Anterior cingulate cortex (tissue), 58 donors: ENCODE data around the gene MOCS1.

Source experiments
- DNase-seq, 58 donors: peaks; one replicate each; lab custom pipeline; 2025; lab: John Stamatoyannopoulos, UW

MOCS1 gene

DNA sequence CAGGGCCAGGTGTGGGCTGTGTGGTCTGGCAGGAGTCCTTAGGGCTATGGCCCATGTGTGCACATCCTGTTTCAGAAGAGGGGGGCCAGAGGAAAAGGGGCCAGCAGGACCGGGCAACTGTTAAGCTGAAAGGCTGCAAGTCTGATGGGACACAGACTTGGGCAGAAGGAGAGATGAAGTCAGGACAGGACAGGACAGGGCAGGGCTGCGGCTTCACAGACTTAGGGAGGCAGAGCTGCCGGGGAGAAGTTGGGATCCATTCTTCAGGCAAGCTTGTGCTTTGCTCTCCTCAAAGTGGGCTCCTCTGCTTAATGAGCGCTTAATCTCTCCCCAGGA is 28.7 kb downstream of the MOCS1 start:
- DNase-seq = no peak

DNA sequence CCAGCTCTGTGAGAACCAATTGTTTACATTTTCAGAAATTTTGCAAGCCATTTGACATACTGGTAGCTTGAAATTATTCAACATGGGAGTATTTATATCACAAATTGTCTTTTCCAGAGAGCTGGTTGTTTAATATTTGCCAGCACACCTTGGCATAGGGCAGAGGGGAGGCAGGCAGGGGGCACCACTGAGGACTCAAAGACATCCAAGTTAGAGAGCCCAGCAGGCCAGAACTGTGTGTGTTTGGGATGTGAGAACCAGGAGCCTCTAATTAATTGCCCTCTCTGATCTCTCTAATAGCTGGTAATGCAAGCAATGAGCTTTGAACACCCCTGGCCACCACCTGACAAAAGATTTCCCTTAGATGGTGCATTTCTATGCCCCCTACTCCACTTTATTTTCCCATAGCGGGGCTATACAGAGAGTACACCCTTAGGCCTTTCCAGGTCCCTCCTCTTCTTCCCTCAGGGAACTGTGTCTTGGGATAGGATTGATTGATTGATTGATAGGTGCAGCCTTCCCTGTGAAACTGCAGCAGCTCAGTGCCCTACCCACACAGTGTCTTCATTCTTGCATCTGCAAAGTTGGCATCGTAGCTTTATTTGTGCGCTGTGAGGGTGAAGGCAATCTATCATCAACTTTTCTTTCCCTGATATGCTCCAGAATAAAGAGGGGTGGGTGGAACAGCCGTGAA is 29.2 kb downstream of the MOCS1 start:
- DNase-seq = no peak

DNA sequence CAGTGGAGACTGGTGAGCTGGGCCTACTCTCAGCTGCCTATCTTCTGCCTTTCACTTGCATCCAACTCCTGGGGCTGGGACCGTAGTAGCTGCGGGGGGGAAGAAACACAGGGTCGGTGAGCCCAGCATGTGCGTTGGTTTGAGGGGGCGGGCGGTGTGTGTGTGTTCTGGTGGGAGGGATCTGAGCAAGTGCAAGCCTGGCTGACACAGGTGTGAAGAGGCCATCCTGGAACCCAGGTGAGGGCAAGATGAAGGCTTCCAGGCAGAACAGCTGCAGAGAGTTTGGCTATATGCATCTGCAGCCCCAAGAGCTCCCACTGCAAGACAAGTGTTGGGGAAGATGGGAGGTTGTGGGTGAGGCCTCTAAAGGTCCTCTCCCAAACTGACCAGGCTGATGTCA is 30.6 kb downstream of the MOCS1 start:
- DNase-seq = no peak

DNA sequence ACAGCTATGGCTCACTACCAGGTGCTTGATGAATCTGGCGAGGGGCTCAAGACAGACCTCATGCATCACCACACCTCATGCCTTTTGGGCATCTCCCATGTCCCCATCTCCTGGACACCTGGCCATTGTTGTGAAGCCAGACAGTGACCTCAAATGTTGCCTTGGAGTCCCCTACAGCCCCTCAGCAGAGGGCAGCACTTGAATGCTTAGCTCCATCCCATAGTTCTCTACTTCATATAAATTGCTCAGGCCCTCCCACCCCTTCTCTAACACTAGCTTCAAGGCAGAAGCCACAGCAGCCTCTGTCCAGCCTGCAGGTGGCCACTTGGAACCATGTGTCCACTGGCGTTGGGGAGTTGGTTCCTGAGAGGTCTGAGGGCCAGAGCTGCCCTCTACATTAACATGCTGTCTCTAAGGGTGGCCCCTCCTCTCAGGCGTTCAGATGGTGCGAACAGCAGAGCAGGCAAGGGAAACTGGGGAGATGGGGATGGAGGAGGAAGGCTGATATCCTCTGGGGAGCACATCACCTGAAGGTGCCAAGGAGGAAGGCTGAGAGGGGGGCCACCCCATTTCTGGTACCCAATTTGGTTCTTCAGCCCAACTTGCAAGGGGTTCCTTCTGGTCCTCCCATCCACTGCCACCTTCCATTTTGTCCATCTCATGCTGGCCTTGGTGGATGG is 31.3 kb downstream of the MOCS1 start:
- no peak for DNase-seq

DNA sequence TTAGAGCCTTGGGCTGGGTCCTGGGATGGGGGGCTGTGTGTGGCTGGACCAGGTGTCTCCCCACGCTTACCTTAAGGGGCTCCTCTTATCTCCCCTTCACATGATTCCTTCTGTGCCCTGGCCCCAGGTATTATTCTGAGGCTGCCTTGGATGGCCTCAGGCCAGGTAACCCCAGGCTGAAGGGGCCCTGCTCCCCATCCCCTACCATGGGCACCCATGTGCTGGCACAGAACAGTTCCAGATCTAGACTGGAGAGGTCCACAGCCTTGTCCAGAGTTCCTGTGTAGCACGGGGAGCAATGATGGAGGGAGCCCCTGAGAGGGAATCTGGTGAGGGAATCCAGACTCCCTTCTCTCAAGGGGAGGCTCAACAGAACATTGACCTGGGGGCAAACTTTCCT is 32.1 kb downstream of the MOCS1 start:
- DNase-seq = no peak

DNA sequence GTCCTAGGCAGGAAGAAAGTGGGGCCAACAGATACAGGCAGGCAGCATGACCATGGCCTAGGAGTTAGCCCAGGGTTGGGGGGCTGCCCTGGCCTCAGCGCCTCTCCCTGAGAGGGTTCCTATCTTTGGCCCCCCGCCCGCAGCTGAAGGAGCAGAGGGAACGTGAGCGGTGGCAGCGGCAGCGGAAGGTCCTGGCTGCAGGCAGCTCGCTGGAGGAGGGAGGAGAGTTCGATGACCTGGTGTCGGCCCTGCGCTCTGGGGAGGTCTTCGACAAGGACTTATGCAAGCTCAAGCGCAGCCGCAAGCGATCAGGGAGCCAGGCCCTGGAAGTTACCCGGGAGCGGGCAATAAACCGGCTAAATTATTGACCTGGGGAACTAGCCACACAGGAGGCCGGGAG is 32.6 kb downstream of the MOCS1 start:
- DNase-seq = no peak

DNA sequence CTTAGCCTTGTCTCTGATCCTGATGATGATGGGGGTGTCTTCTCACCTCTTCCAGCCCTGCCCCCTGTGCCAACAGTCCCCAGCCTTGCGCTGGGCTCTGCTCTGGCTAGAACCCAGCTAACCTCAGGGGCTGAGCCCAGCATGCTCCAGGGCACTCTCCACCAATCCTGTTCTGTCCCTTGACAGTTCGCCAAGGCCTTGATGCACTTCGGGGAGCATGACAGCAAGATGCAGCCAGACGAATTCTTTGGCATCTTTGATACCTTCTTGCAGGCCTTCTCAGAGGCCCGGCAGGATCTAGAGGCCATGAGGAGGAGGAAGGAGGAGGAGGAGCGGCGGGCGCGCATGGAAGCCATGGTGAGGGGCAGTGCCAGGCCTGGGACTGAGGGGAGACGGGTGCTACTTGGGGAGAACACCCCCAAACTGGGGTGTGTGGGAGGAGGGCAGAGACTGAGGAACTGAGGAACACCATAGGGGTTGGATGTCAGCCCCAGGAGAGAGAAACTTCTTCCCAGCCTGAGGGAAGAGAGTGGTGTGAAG is 33.1 kb downstream of the MOCS1 start:
- no peak for DNase-seq

DNA sequence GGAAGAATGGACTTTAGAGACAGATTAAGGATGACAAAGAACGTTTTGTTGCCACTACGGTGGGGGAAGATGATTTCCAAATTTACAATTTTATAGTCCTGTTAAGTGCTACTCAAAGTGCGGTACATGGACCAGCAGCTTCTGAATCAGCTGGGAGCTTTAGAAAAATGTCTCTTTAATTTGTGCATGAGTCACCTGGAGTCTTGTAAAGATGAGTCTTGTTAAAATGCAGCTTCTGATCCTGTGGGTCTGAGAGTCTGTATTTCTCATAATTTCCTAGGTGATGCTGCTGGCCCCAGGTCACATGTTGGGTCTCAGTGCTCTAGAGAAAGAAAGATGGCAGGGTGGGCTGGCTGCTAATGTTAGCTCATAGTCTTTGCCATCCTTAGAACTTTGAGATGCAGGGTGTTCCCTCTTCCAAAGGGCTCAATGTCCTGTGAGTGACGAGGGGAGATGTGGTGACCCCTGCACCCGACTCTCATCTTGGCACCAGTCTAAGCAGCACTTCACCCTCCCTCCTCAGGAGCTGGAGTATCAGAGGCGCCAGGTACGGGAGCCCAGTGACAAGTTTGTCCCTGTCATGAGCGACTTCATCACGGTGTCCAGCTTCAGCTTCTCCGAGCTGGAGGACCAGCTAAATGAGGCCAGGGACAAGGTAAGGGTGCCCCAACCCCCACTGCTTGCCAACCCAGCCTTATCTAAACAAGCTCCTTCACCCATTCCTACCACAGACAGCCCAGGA is 34.5 kb downstream of the MOCS1 start:
- no peak for DNase-seq

DNA sequence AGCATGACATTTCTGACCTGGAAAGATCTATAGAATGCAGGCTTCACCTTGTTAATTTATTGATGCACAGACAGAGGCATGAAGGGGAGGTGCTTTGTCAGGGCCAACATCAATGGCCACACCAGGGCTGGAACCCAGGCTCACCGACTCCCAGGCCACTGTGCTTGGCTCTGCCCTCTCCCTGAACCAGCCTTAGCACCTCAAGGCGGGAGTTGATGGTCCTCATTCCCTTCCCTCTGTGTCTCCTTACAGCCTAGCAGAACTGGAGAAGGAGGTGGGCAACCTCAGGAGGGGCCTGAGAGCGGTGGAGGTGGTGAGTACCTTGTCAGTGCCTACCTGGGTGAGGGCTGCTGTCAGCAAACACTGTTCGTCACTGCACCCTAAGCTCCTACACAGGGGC is 35.6 kb downstream of the MOCS1 start:
- DNase-seq = no peak

DNA sequence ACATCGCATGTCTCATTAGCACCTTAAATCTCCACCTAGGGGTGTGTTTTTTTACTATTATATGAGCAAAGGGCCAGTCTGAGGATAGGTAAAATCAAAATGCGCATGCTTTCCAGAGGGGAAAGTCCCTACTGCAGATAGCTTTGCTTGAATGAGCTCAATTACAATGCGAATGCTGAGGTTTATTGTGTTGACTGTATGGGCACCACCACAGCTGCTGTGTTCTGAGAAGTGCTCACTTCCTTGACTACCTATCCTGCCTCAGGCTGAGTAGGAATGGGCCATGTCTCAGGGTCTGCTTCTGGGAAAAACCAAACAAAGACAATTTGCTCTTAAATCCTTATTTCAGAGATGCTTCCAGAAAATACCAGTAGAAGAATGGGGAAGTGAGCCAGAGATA is 36.6 kb downstream of the MOCS1 start:
- no peak for DNase-seq

DNA sequence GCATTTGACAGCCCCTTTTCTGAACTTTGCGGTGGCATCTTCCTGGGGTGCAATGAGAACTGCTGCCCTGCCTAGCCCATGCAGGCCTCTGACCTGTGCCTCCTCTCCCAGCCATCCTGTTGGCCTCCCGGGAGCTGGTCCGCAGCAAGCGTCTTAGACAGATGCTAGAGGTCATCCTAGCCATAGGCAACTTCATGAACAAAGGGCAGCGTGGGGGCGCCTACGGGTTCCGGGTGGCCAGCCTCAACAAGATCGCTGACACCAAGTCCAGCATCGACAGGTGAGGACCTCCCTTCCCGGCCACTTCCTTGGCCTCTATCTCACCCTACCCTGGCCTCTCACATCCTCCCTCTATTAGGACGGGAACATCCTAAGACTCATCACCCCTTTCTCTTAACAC is 37.6 kb downstream of the MOCS1 start:
- no peak for DNase-seq

DNA sequence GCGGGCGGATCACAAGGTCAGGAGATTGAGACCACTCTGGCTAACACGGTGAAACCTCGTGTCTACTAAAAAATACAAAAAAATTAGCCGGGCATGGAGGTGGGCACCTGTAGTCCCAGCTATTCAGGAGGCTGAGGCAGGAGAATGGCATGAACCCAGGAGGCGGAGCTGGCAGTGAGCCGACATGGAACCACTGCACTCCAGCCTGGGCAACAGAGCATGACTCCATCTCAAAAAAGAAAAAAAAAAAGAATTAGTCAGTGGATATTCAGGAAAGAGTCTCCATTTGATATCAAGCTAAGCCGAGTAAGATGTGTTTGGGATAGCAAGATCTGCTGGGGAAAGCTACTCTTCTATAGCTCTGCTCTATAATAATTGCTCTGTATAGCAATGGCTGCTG is 41.0 kb downstream of the MOCS1 start:
- peak in 1 of 58 donors; percentile 29 for DNase-seq

DNA sequence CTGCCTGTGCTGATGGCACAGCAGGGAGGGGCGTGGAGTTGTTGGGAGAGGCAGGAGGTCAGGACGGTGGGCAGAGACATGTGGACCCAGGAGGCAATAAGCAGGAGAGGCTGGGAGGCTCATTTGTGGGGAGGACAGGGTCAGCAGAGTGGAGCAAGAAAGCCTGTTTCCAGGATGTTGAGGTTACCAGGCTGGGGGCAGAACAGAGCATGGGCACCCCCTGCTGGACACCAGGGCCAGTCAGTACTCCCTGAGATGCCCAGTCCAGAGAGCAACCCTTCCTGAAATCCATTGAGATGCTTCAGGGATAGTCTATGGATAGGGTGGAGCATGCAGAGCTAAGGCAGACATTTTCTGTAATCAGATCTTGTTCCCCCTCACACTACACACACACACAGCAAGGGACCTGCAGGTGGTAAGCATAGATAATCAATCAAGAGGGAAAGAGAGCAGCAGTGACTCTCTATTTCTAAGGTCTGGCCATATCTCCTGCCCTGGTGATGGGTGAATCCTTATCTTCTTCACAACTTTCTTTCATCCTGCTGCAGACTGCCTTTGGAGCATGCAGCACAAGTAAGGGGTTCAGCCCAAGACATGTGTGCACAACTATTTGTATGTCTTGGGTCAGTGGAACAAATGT is 41.7 kb downstream of the MOCS1 start:
- peak in 52 of 58 donors; percentile 7 to 77 (median 40) for DNase-seq

DNA sequence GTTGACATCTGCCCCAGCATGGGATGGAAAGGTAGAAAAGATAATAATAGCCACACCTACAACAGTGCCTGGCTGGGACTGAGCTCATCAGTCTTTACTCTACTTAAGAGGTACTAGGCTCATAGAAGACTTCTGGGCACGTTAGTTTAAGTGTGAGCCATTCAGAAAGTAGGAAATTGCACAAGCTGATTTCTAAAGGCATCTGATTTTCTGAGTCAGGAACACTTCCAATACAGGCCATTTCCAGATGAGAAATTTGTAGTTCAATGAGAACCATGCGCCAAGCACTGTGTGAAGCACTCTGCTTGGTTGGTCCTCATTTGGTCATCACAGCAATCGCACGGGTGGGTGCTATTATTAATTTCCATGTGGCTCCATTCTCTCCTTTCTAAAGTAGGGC is 42.3 kb downstream of the MOCS1 start:
- no peak for DNase-seq

DNA sequence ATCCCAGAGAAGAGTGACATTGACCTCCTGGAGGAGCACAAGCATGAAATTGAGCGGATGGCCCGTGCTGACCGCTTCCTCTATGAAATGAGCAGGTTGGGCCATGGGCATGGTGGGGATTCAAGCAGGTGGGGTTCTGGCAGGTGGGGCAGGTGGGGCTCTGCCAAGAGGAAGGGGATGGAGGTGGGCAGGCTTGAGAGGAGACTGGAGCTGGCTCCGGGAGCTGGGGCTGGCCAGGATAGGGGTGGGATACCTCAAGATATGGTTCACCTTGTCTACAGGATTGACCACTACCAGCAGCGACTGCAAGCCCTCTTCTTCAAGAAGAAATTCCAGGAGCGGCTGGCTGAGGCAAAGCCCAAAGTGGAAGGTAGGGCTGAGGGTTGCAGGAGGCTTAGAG is 42.9 kb downstream of the MOCS1 start:
- no peak for DNase-seq

DNA sequence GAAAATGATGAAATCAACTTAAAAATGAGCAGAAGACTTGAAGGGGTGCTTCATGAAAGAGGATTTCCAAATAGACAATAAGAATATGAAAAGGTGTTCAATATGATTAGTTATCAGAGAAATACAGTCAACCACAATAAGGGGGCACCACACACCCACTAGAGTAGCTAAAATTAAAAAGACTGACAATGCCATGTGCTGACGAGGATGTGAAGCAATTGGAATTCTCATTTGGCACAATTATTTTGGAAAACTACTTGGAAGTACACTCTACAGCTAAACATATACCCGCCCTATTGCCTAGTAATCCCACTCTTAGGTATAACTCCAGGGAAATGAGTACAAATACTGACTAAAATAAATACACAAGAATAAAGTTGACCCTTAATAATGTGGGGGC is 45.0 kb downstream of the MOCS1 start:
- no peak for DNase-seq

DNA sequence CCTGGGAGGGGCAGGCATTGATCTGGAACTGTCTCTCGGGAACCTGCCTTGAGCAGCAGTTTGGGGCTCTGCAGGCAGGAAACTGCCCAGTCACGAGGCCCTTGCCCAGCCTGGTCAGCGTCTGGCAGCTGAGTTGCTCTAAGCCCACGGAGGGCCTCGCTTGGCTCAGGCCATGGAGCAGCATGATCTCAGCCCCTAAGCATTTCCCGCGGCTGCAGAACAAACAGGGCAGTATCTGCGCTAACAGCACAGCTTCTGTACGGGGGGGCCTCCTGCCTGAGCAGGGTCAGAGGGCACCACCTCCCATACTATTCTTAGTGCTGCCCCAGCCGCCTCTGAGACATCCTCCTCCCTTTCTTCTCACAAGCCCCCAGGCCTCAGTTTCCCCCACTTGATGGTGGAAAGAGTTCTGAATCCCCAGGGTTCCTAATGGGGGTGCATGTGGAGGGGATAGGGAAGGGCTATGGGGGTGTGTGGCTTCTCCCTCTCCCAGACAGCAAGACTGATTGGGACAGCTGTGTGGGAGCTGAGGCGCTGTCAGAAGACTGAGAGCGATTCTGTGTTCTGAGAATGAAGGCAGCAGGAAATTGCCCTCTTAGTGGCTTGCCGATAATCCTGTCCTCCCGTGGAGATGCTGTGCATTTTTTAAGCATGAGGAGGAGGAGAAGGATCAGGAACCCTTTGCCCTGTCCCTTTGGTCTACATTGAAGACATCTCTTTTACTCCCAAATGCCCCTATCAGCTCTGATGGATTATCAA is 46.4 kb downstream of the MOCS1 start:
- peak in 50 of 58 donors; percentile 16 to 90 (median 66) for DNase-seq

DNA sequence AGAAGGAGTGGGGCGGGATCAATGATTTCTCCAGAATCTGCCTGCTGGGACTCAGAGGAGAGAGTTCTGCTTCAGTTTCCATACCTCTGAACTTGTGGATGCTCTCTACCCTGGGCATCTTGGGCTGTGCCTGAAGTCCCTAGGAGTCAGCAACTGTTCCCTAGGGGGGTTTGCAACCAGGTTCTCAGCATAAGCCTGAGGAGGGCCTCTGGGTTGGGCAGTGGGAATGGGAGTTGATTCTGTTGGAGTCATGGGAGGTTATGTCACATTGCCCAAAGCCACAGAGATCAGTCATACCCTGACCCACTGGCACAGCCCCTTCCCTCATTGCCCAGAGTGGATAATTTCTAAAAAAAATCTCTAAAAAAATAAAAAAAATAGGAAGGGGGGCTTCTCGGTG is 47.4 kb downstream of the MOCS1 start:
- no peak for DNase-seq

DNA sequence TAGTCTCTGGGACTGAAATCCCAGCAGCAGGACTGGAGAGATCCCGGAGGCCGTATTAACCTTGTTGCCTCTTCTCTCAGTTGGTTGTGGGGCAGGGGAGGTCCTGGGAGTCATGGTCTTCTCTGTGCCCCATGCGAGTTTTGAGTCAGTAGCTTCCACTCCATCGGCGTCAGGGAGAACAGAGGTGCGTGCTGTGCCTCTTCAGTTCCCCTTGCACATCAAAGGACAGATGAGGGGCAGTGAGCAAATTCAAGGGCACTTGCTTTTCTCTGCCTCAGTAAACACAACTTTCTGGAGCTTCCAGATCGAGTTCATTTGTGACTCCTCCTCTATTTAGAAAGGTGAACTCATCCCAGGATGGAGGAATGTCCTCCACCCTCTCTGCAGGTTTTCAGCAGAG is 48.6 kb downstream of the MOCS1 start:
- DNase-seq = no peak

DNA sequence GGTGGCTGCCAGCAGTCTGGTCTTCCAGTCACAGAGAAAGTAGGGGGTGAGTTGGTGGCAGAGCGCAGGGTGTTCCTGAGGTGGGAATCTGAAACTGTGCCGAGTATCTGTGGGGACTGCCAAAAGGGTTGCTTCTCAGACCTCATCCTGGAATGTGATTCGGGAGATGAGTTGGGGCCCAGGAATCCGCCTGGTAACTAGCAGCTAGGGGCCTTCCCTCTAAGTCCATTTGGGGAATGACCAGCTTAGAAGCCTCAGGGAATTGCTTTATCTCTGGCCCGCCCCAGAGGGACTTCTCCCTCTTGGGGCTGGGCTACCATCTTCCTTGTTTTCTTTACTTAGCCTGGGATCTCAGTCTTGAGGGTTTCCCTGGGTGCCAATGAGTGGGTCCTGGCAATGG is 49.6 kb downstream of the MOCS1 start:
- no peak for DNase-seq
